Measurements from ENCODE around the gene C18orf63.

DNA sequence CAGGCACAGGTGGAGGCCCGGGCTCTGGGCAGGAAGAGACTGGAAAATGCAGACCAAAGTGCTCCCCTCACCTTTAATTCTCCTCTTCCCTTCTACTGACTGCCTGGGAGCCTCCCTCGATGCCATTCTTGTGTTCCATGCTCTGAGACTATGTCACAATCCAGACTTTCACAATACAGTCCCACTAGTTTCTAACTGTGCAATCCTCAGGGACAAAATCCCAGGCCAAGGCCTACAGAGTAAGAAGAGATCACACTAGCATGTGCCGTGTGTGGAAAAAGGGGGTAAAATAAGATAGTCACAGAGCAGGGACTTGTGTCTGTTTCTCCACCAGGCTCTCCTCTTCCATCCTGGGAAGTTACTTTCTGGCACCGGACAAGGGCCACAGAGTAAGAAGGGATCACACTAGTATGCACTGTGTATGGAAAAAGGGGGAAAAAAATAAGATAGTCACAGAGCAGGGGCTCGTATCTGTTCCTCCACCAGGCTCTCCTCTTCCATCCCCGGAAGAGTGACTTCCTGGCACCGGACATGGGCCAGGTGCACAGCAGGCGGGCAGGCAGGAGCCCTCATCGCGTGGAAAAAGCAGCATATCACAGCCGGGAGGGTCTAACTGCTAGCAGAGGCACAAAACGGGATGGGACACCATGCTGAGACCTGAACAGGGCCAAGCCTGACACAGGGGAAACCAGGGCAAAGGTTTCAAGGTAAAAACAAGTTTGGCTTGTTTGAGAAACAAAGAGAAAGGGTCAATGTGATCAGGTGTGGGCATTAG, 33.5 kb upstream of the C18orf63 start:
- no peak for TF ChIP-seq CTCF (IDR thresholded peaks at IDR 0.05)
- no peak for TF ChIP-seq POLR2A (IDR thresholded peaks at IDR 0.05)
